A549 (cell line): ENCODE data around the gene FBLIM1.

Experiments
- EP300 ChIP-seq, 2 experiments: fragments of >200 bp; sonication (Bioruptor Twin); formaldehyde crosslinking; IDR thresholded peaks; 2 replicates in 1 of 2; 3 replicates in 1 of 2; pipeline ENCODE4 v1.6.1; 2016 to 2017
- FOSL2 ChIP-seq, 2 experiments: fragments of 450-650 bp in 1 of 2; fragments of >200 bp in 1 of 2; sonication (Bioruptor Twin) in 1 of 2; formaldehyde crosslinking; IDR thresholded peaks; 2 replicates each; pipeline versions ENCODE4 v1.5.0 to v1.6.1; 2016 to 2020; ENCODE audit warnings: mild to moderate bottlenecking in 1 of 2, moderate library complexity in 1 of 2
- HDAC2 ChIP-seq: fragments of 200-600 bp; sonication (generic); IDR thresholded peaks from 2 replicates; pipeline ENCODE4 v1.6.1; 2016
- MAFK ChIP-seq: fragments of 450-650 bp; IDR thresholded peaks from 2 replicates; pipeline ENCODE4 v1.6.1; 2014; ENCODE audit not compliant: partially characterized antibody
- POLR2A ChIP-seq: IDR thresholded peaks from 2 replicates; pipeline ENCODE4 v1.6.1; 2012; ENCODE audit warnings: mild to moderate bottlenecking, low read length
- SREBF2 ChIP-seq: fragments of 450-650 bp; IDR thresholded peaks from 2 replicates; pipeline ENCODE4 v1.6.1; 2014; ENCODE audit warnings: mild to moderate bottlenecking, moderate library complexity
- TF ChIP-seq, protein P1 (sequence below): fragments of >200 bp; sonication (Bioruptor Twin); formaldehyde crosslinking; IDR thresholded peaks from 3 replicates; pipeline ENCODE4 v1.6.1; 2016
- TF ChIP-seq, protein P2 (sequence below): fragments of >200 bp; sonication (Bioruptor Twin); formaldehyde crosslinking; IDR thresholded peaks from 3 replicates; pipeline ENCODE4 v1.5.1; 2016
- TF ChIP-seq, protein P3 (sequence below): fragments of 200-600 bp; sonication (generic); IDR thresholded peaks from 2 replicates; pipeline ENCODE4 v1.6.1; 2016; ENCODE audit warnings: antibody characterized with exemption, mild to moderate bottlenecking, moderate library complexity
- TF ChIP-seq, protein P4 (sequence below): fragments of 450-650 bp; IDR thresholded peaks from 2 replicates; pipeline ENCODE4 v1.6.1; 2014; ENCODE audit warnings: antibody characterized with exemption

DNA sequence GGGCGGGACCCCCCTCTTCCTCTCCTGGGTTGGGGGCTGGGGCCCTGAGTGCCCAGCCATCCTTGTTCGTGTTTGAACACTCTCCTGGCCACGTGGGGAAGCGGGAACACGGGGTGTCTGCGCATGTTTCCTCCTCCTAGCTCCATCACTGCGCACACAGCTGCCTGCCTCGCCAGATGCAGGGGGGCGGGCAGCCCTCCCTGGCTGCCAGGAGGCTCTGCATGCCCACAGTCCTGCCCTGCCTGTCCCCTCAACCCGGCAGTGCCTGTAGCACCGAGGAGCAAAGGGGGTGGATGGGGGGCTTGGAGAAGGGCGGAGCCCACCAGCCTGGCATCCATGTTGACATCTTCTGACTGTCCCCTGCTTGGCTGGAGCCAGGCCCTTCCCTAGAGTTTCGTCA is 24.3 kb upstream of the FBLIM1 start:
- TF ChIP-seq MAFK (no peak), EP300 (IDR thresholded peaks at IDR 0.05) (no peak), SREBF2 (no peak), FOSL2 (IDR thresholded peaks at IDR 0.05) (no peak), FOSL2 (CRISPR knock-in tag; IDR thresholded peaks at IDR 0.05) (no peak), POLR2A (no peak), HDAC2 (no peak)
- TF ChIP-seq, protein P1, sequence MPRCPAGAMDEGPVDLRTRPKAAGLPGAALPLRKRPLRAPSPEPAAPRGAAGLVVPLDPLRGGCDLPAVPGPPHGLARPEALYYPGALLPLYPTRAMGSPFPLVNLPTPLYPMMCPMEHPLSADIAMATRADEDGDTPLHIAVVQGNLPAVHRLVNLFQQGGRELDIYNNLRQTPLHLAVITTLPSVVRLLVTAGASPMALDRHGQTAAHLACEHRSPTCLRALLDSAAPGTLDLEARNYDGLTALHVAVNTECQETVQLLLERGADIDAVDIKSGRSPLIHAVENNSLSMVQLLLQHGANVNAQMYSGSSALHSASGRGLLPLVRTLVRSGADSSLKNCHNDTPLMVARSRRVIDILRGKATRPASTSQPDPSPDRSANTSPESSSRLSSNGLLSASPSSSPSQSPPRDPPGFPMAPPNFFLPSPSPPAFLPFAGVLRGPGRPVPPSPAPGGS = no peak
- TF ChIP-seq, protein P2, sequence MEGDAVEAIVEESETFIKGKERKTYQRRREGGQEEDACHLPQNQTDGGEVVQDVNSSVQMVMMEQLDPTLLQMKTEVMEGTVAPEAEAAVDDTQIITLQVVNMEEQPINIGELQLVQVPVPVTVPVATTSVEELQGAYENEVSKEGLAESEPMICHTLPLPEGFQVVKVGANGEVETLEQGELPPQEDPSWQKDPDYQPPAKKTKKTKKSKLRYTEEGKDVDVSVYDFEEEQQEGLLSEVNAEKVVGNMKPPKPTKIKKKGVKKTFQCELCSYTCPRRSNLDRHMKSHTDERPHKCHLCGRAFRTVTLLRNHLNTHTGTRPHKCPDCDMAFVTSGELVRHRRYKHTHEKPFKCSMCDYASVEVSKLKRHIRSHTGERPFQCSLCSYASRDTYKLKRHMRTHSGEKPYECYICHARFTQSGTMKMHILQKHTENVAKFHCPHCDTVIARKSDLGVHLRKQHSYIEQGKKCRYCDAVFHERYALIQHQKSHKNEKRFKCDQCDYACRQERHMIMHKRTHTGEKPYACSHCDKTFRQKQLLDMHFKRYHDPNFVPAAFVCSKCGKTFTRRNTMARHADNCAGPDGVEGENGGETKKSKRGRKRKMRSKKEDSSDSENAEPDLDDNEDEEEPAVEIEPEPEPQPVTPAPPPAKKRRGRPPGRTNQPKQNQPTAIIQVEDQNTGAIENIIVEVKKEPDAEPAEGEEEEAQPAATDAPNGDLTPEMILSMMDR = no peak
- TF ChIP-seq, protein P3, sequence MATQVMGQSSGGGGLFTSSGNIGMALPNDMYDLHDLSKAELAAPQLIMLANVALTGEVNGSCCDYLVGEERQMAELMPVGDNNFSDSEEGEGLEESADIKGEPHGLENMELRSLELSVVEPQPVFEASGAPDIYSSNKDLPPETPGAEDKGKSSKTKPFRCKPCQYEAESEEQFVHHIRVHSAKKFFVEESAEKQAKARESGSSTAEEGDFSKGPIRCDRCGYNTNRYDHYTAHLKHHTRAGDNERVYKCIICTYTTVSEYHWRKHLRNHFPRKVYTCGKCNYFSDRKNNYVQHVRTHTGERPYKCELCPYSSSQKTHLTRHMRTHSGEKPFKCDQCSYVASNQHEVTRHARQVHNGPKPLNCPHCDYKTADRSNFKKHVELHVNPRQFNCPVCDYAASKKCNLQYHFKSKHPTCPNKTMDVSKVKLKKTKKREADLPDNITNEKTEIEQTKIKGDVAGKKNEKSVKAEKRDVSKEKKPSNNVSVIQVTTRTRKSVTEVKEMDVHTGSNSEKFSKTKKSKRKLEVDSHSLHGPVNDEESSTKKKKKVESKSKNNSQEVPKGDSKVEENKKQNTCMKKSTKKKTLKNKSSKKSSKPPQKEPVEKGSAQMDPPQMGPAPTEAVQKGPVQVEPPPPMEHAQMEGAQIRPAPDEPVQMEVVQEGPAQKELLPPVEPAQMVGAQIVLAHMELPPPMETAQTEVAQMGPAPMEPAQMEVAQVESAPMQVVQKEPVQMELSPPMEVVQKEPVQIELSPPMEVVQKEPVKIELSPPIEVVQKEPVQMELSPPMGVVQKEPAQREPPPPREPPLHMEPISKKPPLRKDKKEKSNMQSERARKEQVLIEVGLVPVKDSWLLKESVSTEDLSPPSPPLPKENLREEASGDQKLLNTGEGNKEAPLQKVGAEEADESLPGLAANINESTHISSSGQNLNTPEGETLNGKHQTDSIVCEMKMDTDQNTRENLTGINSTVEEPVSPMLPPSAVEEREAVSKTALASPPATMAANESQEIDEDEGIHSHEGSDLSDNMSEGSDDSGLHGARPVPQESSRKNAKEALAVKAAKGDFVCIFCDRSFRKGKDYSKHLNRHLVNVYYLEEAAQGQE = no peak
- TF ChIP-seq, protein P4, sequence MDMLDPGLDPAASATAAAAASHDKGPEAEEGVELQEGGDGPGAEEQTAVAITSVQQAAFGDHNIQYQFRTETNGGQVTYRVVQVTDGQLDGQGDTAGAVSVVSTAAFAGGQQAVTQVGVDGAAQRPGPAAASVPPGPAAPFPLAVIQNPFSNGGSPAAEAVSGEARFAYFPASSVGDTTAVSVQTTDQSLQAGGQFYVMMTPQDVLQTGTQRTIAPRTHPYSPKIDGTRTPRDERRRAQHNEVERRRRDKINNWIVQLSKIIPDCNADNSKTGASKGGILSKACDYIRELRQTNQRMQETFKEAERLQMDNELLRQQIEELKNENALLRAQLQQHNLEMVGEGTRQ = no peak
